ENCODE measurements around the gene CDCA8.

- no peak for TF ChIP-seq EZH2phosphoT487 (conservative IDR thresholded peaks at IDR 0.05; ENCODE audit: low read length)
- no peak for TF ChIP-seq CTCF (IDR thresholded peaks at IDR 0.05; ENCODE audit: insufficient read depth, low read length, poor library complexity, severe bottlenecking)
These were observed 40.5 kb upstream of the CDCA8 start for GRCh38 chr1:37651803-37652202.
